ENCODE measurements around the gene CEP128. TPM values are rescaled to one million over a fixed set of nuclear protein-coding genes. Genes with fewer than 3 reads are reported as not detected.
"Not testable (repeated sequence)": the region's sequence is repeated elsewhere in the genome, so short reads cannot be mapped to it uniquely, and the experiment has no call there.

CEP128 gene
- total RNA-seq, 2 experiments from 2014 or later = 16.4 to 17.1 TPM

GRCh38 chr14:80926397-80927082, 15.0 kb downstream of the CEP128 start:
- Mint-ChIP-seq H3K4me3 (no peak overlapping the region), H3K4me1 (ENCODE audit: low read depth) (peaks cover 27% of the 10 kb centered on the region), H3K9me3 (no peaks in the 10 kb centered on the region), H3K36me3 (ENCODE audit: low read depth) (peaks cover 18% of the 10 kb centered on the region), H3K27me3 (ENCODE audit: low read depth) (no peaks in the 10 kb centered on the region), H3K27ac (no peak overlapping the region)
- intact Hi-C loops (cut with micrococcal nuclease) = no loop called here
- CTCF ChIA-PET = interaction anchor here (0.6 kb wide), 1 partner anchor 527 kb away, joined by 3 read pairs; no protein-coding TSS in a partner anchor
- DNase-seq = no peak

GRCh38 chr14:80924365-80925103, 17.0 kb downstream of the CEP128 start:
- DNase-seq = no peak
- intact Hi-C loops (cut with micrococcal nuclease) = no loop called here
- CTCF ChIA-PET = interaction anchor here (0.6 kb wide), 1 partner anchor 74 kb away, joined by 3 read pairs; no protein-coding TSS in a partner anchor
- Mint-ChIP-seq H3K27me3 (ENCODE audit: low read depth) (no peaks in the 10 kb centered on the region), H3K9me3 (no peaks in the 10 kb centered on the region), H3K4me1 (ENCODE audit: low read depth) (peaks cover 9% of the 10 kb centered on the region), H3K36me3 (ENCODE audit: low read depth) (peaks cover 11% of the 10 kb centered on the region), H3K27ac (no peak overlapping the region), H3K4me3 (no peak overlapping the region)

- Mint-ChIP-seq H3K4me1 (ENCODE audit: low read depth) (peaks cover 9% of the 10 kb centered on the region), H3K36me3 (ENCODE audit: low read depth) (peaks cover 7% of the 10 kb centered on the region), H3K9me3 (no peaks in the 10 kb centered on the region), H3K27me3 (ENCODE audit: low read depth) (no peaks in the 10 kb centered on the region), H3K4me3 (no peak overlapping the region), H3K27ac (no peak overlapping the region)
- no peak for DNase-seq
- CTCF ChIA-PET = interaction anchor here (1.5 kb wide), 1 partner anchor 64 kb away, joined by 4 read pairs; no protein-coding TSS in a partner anchor
- intact Hi-C loops (cut with micrococcal nuclease) = no loop called here
Measured at GRCh38 chr14:80923368-80923767, 18.2 kb downstream of the CEP128 start.

- H3K9me3 Mint-ChIP-seq = no peaks in the 10 kb centered on the region
- H3K27me3 Mint-ChIP-seq (ENCODE audit: low read depth) = no peaks in the 10 kb centered on the region
- intact Hi-C loops (cut with micrococcal nuclease) = no loop called here
Measured at GRCh38 chr14:80919622-80920021, 21.9 kb downstream of the CEP128 start.

GRCh38 chr14:80912013-80912412, 29.5 kb downstream of the CEP128 start:
- H3K27me3 Mint-ChIP-seq (ENCODE audit: low read depth); H3K27ac Mint-ChIP-seq; H3K4me1 Mint-ChIP-seq (ENCODE audit: low read depth); H3K4me3 Mint-ChIP-seq; DNase-seq; H3K9me3 Mint-ChIP-seq; intact Hi-C loops (cut with micrococcal nuclease); CTCF ChIA-PET: not testable (repeated sequence)
- H3K36me3 Mint-ChIP-seq (ENCODE audit: low read depth) = peaks cover 23% of the 10 kb centered on the region

More at GRCh38 chr14:80919622-80920021, 21.9 kb downstream of the CEP128 start:
- CTCF ChIA-PET = interaction anchor here (1.2 kb wide), 1 partner anchor 21 kb away, joined by 3 read pairs; no protein-coding TSS in a partner anchor
- no peak for DNase-seq
- no peak overlapping the region for H3K4me3 Mint-ChIP-seq
- no peak overlapping the region for H3K27ac Mint-ChIP-seq
- peaks cover 3% of the 10 kb centered on the region for H3K4me1 Mint-ChIP-seq (ENCODE audit: low read depth)
- H3K36me3 Mint-ChIP-seq (ENCODE audit: low read depth) = peaks cover 20% of the 10 kb centered on the region

- CTCF ChIA-PET = interaction anchor here (0.7 kb wide), 1 partner anchor 537 kb away, joined by 3 read pairs; no protein-coding TSS in a partner anchor
- intact Hi-C loops (cut with micrococcal nuclease) = no loop called here
- Mint-ChIP-seq H3K9me3 (no peaks in the 10 kb centered on the region), H3K36me3 (ENCODE audit: low read depth) (peaks cover 18% of the 10 kb centered on the region), H3K27ac (no peak overlapping the region), H3K4me1 (ENCODE audit: low read depth) (peaks cover 7% of the 10 kb centered on the region), H3K27me3 (ENCODE audit: low read depth) (no peaks in the 10 kb centered on the region), H3K4me3 (no peak overlapping the region)
- DNase-seq = no peak
Measured at GRCh38 chr14:80906946-80907345, 34.6 kb downstream of the CEP128 start.

- peaks cover 21% of the 10 kb centered on the region for H3K36me3 Mint-ChIP-seq (ENCODE audit: low read depth)
Measured at GRCh38 chr14:80906336-80906735, 35.2 kb downstream of the CEP128 start.

GRCh38 chr14:80902608-80903007, 38.9 kb downstream of the CEP128 start:
- Mint-ChIP-seq H3K9me3 (no peaks in the 10 kb centered on the region), H3K4me1 (ENCODE audit: low read depth) (peaks cover 7% of the 10 kb centered on the region), H3K27me3 (ENCODE audit: low read depth) (no peaks in the 10 kb centered on the region), H3K36me3 (ENCODE audit: low read depth) (peaks cover 32% of the 10 kb centered on the region), H3K27ac (no peak overlapping the region), H3K4me3 (no peak overlapping the region)
- CTCF ChIA-PET = interaction anchor here (0.8 kb wide), 1 partner anchor 254 kb away, joined by 3 read pairs; no protein-coding TSS in a partner anchor
- no peak for DNase-seq
- intact Hi-C loops (cut with micrococcal nuclease) = no loop called here

More at GRCh38 chr14:80906336-80906735, 35.2 kb downstream of the CEP128 start:
- no peaks in the 10 kb centered on the region for H3K27me3 Mint-ChIP-seq (ENCODE audit: low read depth)
- H3K4me3 Mint-ChIP-seq = no peak overlapping the region
- peaks cover 7% of the 10 kb centered on the region for H3K4me1 Mint-ChIP-seq (ENCODE audit: low read depth)
- no peak for DNase-seq
- intact Hi-C loops (cut with micrococcal nuclease) = no loop called here
- H3K9me3 Mint-ChIP-seq = no peaks in the 10 kb centered on the region
- CTCF ChIA-PET = no interaction called here
- H3K27ac Mint-ChIP-seq = no peak overlapping the region

- DNase-seq = no peak
- intact Hi-C loops (cut with micrococcal nuclease) = no loop called here
- Mint-ChIP-seq H3K36me3 (ENCODE audit: low read depth) (peaks cover 32% of the 10 kb centered on the region), H3K4me3 (no peak overlapping the region), H3K27ac (no peak overlapping the region), H3K4me1 (ENCODE audit: low read depth) (peaks cover 7% of the 10 kb centered on the region), H3K27me3 (ENCODE audit: low read depth) (no peaks in the 10 kb centered on the region), H3K9me3 (no peaks in the 10 kb centered on the region)
- CTCF ChIA-PET = no interaction called here
Measured at GRCh38 chr14:80901822-80902221, 39.7 kb downstream of the CEP128 start.

- no peaks in the 10 kb centered on the region for H3K9me3 Mint-ChIP-seq
- H3K4me3 Mint-ChIP-seq = no peak overlapping the region
- intact Hi-C loops (cut with micrococcal nuclease) = no loop called here
- H3K27me3 Mint-ChIP-seq (ENCODE audit: low read depth) = no peaks in the 10 kb centered on the region
- H3K36me3 Mint-ChIP-seq (ENCODE audit: low read depth) = peaks cover 31% of the 10 kb centered on the region
- peaks cover 7% of the 10 kb centered on the region for H3K4me1 Mint-ChIP-seq (ENCODE audit: low read depth)
- no peak overlapping the region for H3K27ac Mint-ChIP-seq
- CTCF ChIA-PET = no interaction called here
- no peak for DNase-seq
Measured at GRCh38 chr14:80901260-80901659, 40.3 kb downstream of the CEP128 start.

- intact Hi-C loops (cut with micrococcal nuclease) = no loop called here
- Mint-ChIP-seq H3K27me3 (ENCODE audit: low read depth) (no peaks in the 10 kb centered on the region), H3K27ac (no peak overlapping the region), H3K9me3 (peaks cover 18% of the 10 kb centered on the region), H3K4me1 (ENCODE audit: low read depth) (no peaks in the 10 kb centered on the region), H3K4me3 (no peak overlapping the region), H3K36me3 (ENCODE audit: low read depth) (peaks cover 27% of the 10 kb centered on the region)
- CTCF ChIA-PET = no interaction called here
- DNase-seq = no peak
Measured at GRCh38 chr14:80872645-80873044, 68.9 kb downstream of the CEP128 start.

- H3K4me3 Mint-ChIP-seq = no peak overlapping the region
- H3K36me3 Mint-ChIP-seq (ENCODE audit: low read depth) = peaks cover 21% of the 10 kb centered on the region
- CTCF ChIA-PET = interaction anchor here (0.6 to 0.9 kb wide), 2 partner anchors 14 to 307 kb away, joined by 3 to 5 read pairs; no protein-coding TSS in a partner anchor
- peaks cover 26% of the 10 kb centered on the region for H3K9me3 Mint-ChIP-seq
- no peak overlapping the region for H3K27ac Mint-ChIP-seq
- no peaks in the 10 kb centered on the region for H3K27me3 Mint-ChIP-seq (ENCODE audit: low read depth)
- no peaks in the 10 kb centered on the region for H3K4me1 Mint-ChIP-seq (ENCODE audit: low read depth)
- DNase-seq = no peak
- intact Hi-C loops (cut with micrococcal nuclease) = no loop called here
Measured at GRCh38 chr14:80868260-80868659, 73.3 kb downstream of the CEP128 start.
